WTC11 (cell line): ENCODE measurements around the gene PHF21B. TPM values are rescaled to one million over a fixed set of nuclear protein-coding genes. Genes with fewer than 3 reads are reported as not detected.

Source experiments
- ATAC-seq: fragments of 200-7000 bp; cut with Tn5 transposase; 2 replicates; pipeline ENCODE4 v1.10.0; 2021; ENCODE audit warnings: mild to moderate bottlenecking, moderate library complexity
- CTCF ChIA-PET: fragments of 300-600 bp; sonication (Branson Sonifier 250); formaldehyde crosslinking; loops from one replicate; lab custom pipeline; 2021; ENCODE audit warnings: antibody characterized with exemption; lab: Charles Lee
- POLR2A ChIA-PET: fragments of 350-600 bp; sonication (Branson Sonifier 250); formaldehyde crosslinking; loops from one replicate; lab custom pipeline; 2021; ENCODE audit warnings: antibody characterized with exemption; lab: Charles Lee
- DNase-seq: peaks from one replicate; pipeline ENCODE4 v3.0.0; 2021; ENCODE audit warnings: low spot score
- H3K27ac Mint-ChIP-seq: 2 replicates; pipeline ENCODE4 v1.8.0; 2021; ENCODE audit warnings: mixed read lengths
- H3K27me3 Mint-ChIP-seq: 2 replicates; pipeline ENCODE4 v1.8.0; 2021; ENCODE audit warnings: low read depth, mild to moderate bottlenecking, moderate library complexity, mixed read lengths
- H3K36me3 Mint-ChIP-seq: 2 replicates; pipeline ENCODE4 v1.8.0; 2021; ENCODE audit warnings: mixed read lengths
- H3K4me1 Mint-ChIP-seq: 2 replicates; pipeline ENCODE4 v1.8.0; 2022; ENCODE audit warnings: mixed read lengths
- H3K4me3 Mint-ChIP-seq: 2 replicates; pipeline ENCODE4 v1.8.0; 2021; ENCODE audit warnings: mild to moderate bottlenecking, moderate library complexity, mixed read lengths
- H3K9me3 Mint-ChIP-seq: 2 replicates; pipeline ENCODE4 v1.8.0; 2021; ENCODE audit warnings: mixed read lengths
- ARID4B ChIP-seq: sonication (generic); formaldehyde crosslinking; IDR thresholded peaks from 2 replicates; pipeline ENCODE4 v1.8.0; 2023; ENCODE audit warnings: missing genetic modification reagents, mild to moderate bottlenecking, borderline replicate concordance
- CREM ChIP-seq: sonication (generic); formaldehyde crosslinking; IDR thresholded peaks from 2 replicates; pipeline ENCODE4 v1.8.1; 2022; ENCODE audit warnings: mild to moderate bottlenecking, missing genetic modification reagents, moderate library complexity
- E2F1 ChIP-seq: sonication (generic); formaldehyde crosslinking; IDR thresholded peaks from 2 replicates; pipeline ENCODE4 v1.8.0; 2022; ENCODE audit warnings: mild to moderate bottlenecking, missing genetic modification reagents
- E2F5 ChIP-seq: sonication (generic); formaldehyde crosslinking; IDR thresholded peaks from 2 replicates; pipeline ENCODE4 v1.8.1; 2022; ENCODE audit warnings: mild to moderate bottlenecking, moderate library complexity, missing genetic modification reagents
- ETV6 ChIP-seq: sonication (generic); formaldehyde crosslinking; IDR thresholded peaks from 2 replicates; pipeline ENCODE4 v1.8.1; 2022; ENCODE audit warnings: mild to moderate bottlenecking, missing genetic modification reagents
- FOXP1 ChIP-seq: sonication (generic); formaldehyde crosslinking; IDR thresholded peaks from 2 replicates; pipeline ENCODE4 v1.8.0; 2022; ENCODE audit warnings: missing genetic modification reagents, mild to moderate bottlenecking, moderate library complexity, borderline replicate concordance
- IRF1 ChIP-seq: sonication (generic); formaldehyde crosslinking; IDR thresholded peaks from 2 replicates; pipeline ENCODE4 v1.8.0; 2023; ENCODE audit warnings: missing genetic modification reagents
- JAZF1 ChIP-seq: fragments of 250-450 bp; sonication (Bioruptor Pico); IDR thresholded peaks from 2 replicates; pipeline ENCODE4 v1.9.0; 2021; ENCODE audit warnings: moderate library complexity, mild to moderate bottlenecking, inconsistent platforms
- KAT7 ChIP-seq: sonication (generic); formaldehyde crosslinking; IDR thresholded peaks from 2 replicates; pipeline ENCODE4 v1.8.1; 2023; ENCODE audit warnings: missing genetic modification reagents, mild to moderate bottlenecking, borderline replicate concordance
- MXD4 ChIP-seq: fragments of 250-450 bp; sonication (Bioruptor Pico); IDR thresholded peaks from 2 replicates; pipeline ENCODE4 v1.8.0; 2021; ENCODE audit warnings: mild to moderate bottlenecking, moderate library complexity, borderline replicate concordance
- MYBL2 ChIP-seq: sonication (generic); formaldehyde crosslinking; IDR thresholded peaks from 2 replicates; pipeline ENCODE4 v1.8.1; 2023; ENCODE audit warnings: mild to moderate bottlenecking, moderate library complexity, missing genetic modification reagents
- NFYB ChIP-seq: sonication (generic); formaldehyde crosslinking; conservative IDR thresholded peaks from 2 replicates; pipeline ENCODE4 v1.8.0; 2022; ENCODE audit warnings: low read depth, missing genetic modification reagents
- PREB ChIP-seq: sonication (generic); formaldehyde crosslinking; IDR thresholded peaks from 2 replicates; pipeline ENCODE4 v1.8.1; 2022; ENCODE audit warnings: mild to moderate bottlenecking, missing genetic modification reagents, moderate library complexity, borderline replicate concordance
- RORB ChIP-seq: fragments of 250-450 bp; sonication (Bioruptor Pico); IDR thresholded peaks from 2 replicates; pipeline ENCODE4 v1.9.0; 2021; ENCODE audit warnings: mild to moderate bottlenecking
- ZBTB21 ChIP-seq: sonication (generic); formaldehyde crosslinking; IDR thresholded peaks from 2 replicates; pipeline ENCODE4 v1.8.1; 2023; ENCODE audit warnings: mild to moderate bottlenecking, missing genetic modification reagents, borderline replicate concordance
- ZNF121 ChIP-seq: sonication (generic); formaldehyde crosslinking; IDR thresholded peaks from 2 replicates; pipeline ENCODE4 v1.8.0; 2023; ENCODE audit warnings: missing genetic modification reagents
- ZNF281 ChIP-seq: sonication (generic); formaldehyde crosslinking; IDR thresholded peaks from 2 replicates; pipeline ENCODE4 v1.8.0; 2023; ENCODE audit warnings: mild to moderate bottlenecking, missing genetic modification reagents
- ZNF671 ChIP-seq: fragments of 250-450 bp; sonication (Bioruptor Pico); IDR thresholded peaks from 2 replicates; pipeline ENCODE4 v1.8.0; 2021; ENCODE audit warnings: mild to moderate bottlenecking
- total RNA-seq: library from RNA; stranded (reverse); gene quantifications from 3 replicates; pipeline ENCODE4 v1.2.3, GENCODE V29; 2021

The PHF21B gene
- total RNA-seq, 1 experiment from 2014 or later = 107 TPM

GRCh38 chr22:44894782-44895181, 115.0 kb downstream of the PHF21B start:
- ChIA-PET POLR2A (no interaction called here), CTCF (no interaction called here)
- Mint-ChIP-seq H3K27ac (no peak overlapping the region), H3K4me1 (peaks cover 6% of the 10 kb centered on the region; the same call in 1 of the 2 replicates), H3K27me3 (no peaks in the 10 kb centered on the region), H3K9me3 (no peaks in the 10 kb centered on the region), H3K4me3 (no peak overlapping the region), H3K36me3 (peaks cover 49% of the 10 kb centered on the region)
- no peak for DNase-seq
- no peak; the same call in 1 of the 2 replicates for ATAC-seq
- TF ChIP-seq E2F5 = no peak
- TF ChIP-seq MYBL2 (CRISPR knock-in tag) = no peak
- TF ChIP-seq ZNF121 (CRISPR knock-in tag) = no peak
- no peak for TF ChIP-seq MXD4 (CRISPR knock-in tag)

- H3K27ac Mint-ChIP-seq = no peak overlapping the region
- DNase-seq = no peak
Observed at GRCh38 chr22:44894321-44894720, 115.5 kb downstream of the PHF21B start.

More at GRCh38 chr22:44894321-44894720, 115.5 kb downstream of the PHF21B start:
- Mint-ChIP-seq H3K36me3 (peaks cover 48% of the 10 kb centered on the region), H3K27me3 (no peaks in the 10 kb centered on the region), H3K4me3 (no peak overlapping the region), H3K4me1 (peaks cover 6% of the 10 kb centered on the region; the same call in 1 of the 2 replicates), H3K9me3 (no peaks in the 10 kb centered on the region)
- no peak for TF ChIP-seq MYBL2 (CRISPR knock-in tag)
- TF ChIP-seq ZNF671 (CRISPR knock-in tag) = no peak
- no peak for TF ChIP-seq E2F1 (CRISPR knock-in tag)
- no peak for TF ChIP-seq FOXP1 (CRISPR knock-in tag)
- no peak for TF ChIP-seq KAT7 (CRISPR knock-in tag)
- no peak for TF ChIP-seq ETV6 (CRISPR knock-in tag)
- TF ChIP-seq ARID4B (CRISPR knock-in tag) = no peak
- no peak for TF ChIP-seq ZBTB21 (CRISPR knock-in tag)
- TF ChIP-seq IRF1 = no peak
- TF ChIP-seq ZNF281 = no peak
- TF ChIP-seq CREM (CRISPR knock-in tag) = no peak
- TF ChIP-seq RORB = no peak
- no peak for TF ChIP-seq NFYB
- no peak for TF ChIP-seq JAZF1
- TF ChIP-seq PREB = no peak
- ATAC-seq = no peak
- POLR2A ChIA-PET = no interaction called here
- CTCF ChIA-PET = no interaction called here
